Cardiac septum (tissue), 1 donor: ENCODE results near the gene ABCC4. TPM values are rescaled to one million over a fixed set of nuclear protein-coding genes. Genes with fewer than 3 reads are reported as not detected.
"Not testable (repeated sequence)": the region's sequence is repeated elsewhere in the genome, so short reads cannot be mapped to it uniquely, and the experiment has no call there.

Source experiments
- DNase-seq: peaks from one replicate; pipeline ENCODE4 v3.0.0-alpha.2; 2020; ENCODE audit warnings: low spot score
- intact Hi-C: fragments of 100-400 bp; cut with DNase I; formaldehyde crosslinking; loops from one replicate; pipeline ENCODE4 v1.14.0; 2022
- total RNA-seq: library from RNA; stranded (reverse); fragmentation: NEBNext Ultra II Directional; extraction: Animal tissue kit (Norgen Biotek cat#: 25700); gene quantifications from one replicate; pipeline ENCODE4 v1.2.1, GENCODE V29; 2021
- donor health status: DM: no; HTN: no; CAD: no.

Gene ABCC4
- total RNA-seq, 1 donor from 2014 or later: 6.9 TPM

DNA sequence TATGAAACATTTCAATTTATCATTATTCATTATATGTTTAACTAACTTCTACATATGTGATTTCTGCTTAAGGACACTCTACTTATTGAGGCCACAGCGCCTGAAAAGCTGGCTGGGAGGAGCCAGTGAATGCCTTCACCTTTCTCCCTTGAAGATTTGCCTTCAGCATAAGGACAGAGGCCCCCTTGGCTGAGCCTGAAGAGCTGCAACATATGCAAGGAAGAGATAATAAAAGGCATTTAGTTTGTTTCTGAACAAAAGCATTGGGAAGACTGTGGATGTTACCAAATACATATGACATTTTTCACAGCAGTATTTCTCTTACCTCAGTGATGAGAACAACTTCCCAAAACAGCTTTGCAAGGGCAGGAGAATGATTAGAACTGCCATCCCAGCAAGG is 92.1 kb downstream of the ABCC4 start:
- DNase-seq: no peak

DNA sequence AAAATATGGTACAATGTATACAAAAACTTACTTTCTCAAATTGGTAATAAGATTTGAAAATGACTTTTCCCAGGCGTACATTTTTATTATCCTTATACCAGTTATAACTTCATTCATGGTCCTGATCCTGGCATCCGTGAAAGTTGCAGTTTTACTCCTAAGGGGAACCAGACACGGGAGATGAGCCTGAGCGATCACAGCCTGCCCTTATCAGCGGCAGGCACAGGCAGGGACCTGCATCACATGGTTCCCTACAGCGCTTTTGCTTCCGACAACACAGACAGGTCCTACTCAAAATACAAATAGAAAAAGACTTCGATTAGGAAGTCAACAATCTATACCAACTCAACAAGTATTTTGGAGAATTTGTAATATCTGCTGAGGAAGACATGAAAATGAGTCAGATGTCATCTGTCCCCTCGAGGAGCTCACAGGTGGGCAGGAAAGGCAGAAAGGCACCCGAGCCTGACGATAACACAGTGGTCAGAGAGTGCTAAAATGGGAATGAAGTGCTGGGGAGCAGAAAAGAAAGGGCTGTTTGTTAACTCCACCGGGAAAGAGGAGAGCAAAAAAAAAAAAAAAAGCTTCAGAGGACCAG is 93.4 kb downstream of the ABCC4 start:
- intact Hi-C loops: no loop called here
- DNase-seq: no peak

More for the DNA sequence above, 92.1 kb downstream of the ABCC4 start:
- intact Hi-C loops: no loop called here

GRCh38 chr13:95206116-95206515 is 95.1 kb downstream of the ABCC4 start:
- intact Hi-C loops: no loop called here

DNA sequence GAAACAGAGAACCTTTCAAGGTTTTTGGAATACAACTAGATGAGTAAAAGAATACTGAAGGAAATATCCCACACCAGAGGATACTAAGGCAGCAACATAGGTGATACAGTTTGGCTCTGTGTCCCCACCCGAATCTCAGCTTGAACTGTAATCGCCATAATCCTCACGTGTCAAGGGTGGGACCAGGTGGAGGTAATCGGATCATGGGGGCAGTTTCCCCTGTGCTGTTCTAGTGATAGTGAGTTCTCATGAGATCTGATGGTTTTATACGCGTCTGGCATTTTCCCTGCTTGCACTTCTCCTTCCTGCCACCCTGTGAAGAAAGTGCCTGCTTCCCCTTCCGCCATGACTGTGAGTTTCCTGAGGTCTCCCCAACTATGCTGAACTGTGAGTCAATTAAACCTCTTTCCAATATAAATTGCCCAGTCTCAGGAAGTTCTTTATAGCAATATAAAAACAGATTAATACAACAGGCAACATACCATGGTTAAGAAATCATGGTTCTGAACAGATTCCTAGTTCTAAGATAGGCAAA is 97.0 kb downstream of the ABCC4 start:
- intact Hi-C loops: no loop called here
- DNase-seq: no peak

More at GRCh38 chr13:95206116-95206515, 95.1 kb downstream of the ABCC4 start:
- no peak for DNase-seq

DNA sequence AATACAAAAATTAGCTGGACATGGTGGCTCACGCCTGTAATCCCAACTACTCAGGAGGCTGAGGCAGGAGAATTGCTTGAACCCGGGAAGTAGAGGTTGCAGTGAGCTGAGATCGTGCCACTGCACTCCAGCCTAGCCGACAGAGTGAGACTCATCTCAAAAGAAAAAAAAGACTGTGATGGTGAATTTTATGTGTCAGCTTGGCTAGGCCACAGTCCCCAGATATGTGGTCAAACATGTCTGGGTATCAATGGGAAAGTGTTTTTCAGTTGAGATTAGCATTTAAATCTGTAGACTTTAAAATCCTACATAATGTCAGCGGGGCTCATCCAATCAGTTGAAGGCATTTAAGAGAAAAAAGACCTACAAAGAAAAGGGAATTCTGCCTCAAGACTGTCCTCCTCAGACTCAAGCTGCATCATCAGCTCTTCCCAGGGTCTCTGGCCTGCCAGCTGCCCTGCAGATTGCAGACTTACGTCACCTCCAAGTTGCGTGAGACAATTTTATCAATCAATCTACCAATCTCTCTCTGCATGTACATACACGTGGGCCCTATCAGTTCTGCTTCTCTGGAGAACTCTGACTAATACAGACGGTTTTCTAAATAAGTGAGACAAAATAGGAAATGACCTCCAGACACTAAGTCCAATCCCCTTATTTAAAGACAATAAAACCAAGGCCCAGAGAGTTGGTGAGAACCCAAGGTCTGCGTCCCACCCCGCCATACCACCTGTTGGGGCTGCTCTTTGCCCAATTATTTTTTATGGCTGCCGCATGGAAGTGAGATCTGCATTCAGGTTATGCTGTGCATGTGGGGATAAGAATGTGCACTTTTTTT is 99.2 kb downstream of the ABCC4 start:
- DNase-seq: no peak
- intact Hi-C loops: no loop called here

GRCh38 chr13:95200386-95200957 is 100.8 kb downstream of the ABCC4 start:
- intact Hi-C loops, DNase-seq: not testable (repeated sequence)

GRCh38 chr13:95199896-95200295 is 101.4 kb downstream of the ABCC4 start:
- no peak for DNase-seq
- intact Hi-C loops: loop anchor here (10.0 kb wide), 1 partner anchor 275 kb away; no protein-coding TSS in a partner anchor

DNA sequence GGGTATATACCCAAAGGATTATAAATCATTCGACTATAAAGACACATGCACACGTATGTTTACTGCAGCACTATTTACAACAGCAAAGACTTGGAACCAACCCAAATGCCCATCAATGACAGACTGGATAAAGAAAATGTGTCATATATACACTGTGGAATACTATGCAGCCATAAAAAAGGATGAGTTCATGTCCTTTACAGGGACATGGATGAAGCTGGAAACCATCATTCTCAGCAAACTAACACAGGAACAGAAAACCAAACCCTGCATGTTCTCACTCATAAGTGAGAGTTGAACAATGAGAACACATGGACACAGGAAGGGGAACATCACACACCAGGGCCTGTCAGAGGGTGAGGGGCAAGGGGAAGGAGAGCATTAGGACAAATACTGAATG is 102.6 kb downstream of the ABCC4 start:
- DNase-seq: not testable (repeated sequence)
- intact Hi-C loops: loop anchor here (10.0 kb wide), 1 partner anchor 276 kb away; no protein-coding TSS in a partner anchor

- no peak for DNase-seq
- intact Hi-C loops: loop anchor here (10.0 kb wide), 1 partner anchor 277 kb away; no protein-coding TSS in a partner anchor
Observed at GRCh38 chr13:95197548-95197947, 103.7 kb downstream of the ABCC4 start.

- intact Hi-C loops: loop anchor here (10.0 kb wide), 1 partner anchor 280 kb away; no protein-coding TSS in a partner anchor
- no peak for DNase-seq
Observed at GRCh38 chr13:95195146-95195545, 106.1 kb downstream of the ABCC4 start.

GRCh38 chr13:95193509-95194230 is 107.6 kb downstream of the ABCC4 start:
- intact Hi-C loops: loop anchor here (5.0 to 10.0 kb wide), 3 partner anchors 84 to 639 kb away; no protein-coding TSS in a partner anchor
- DNase-seq: no peak

DNA sequence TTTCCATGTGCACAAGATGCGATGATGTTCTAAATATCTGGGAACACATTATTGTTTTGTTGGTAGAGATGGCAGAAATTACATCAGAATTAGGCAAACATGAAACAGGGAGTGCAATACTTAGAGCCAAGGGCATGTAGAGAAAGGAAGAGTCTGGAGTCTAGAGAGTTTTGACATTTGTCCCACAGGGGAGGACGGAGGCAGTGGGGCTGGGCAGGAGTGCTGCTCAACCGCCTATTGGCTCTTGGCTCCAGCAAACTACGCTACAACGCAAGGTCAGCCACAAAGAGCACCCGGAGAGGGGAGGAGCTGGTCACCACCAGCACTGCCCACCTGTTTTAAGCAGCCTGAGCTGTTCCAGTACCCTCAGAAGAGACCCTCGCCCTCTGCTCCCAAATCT is 108.3 kb downstream of the ABCC4 start:
- DNase-seq: no peak

DNA sequence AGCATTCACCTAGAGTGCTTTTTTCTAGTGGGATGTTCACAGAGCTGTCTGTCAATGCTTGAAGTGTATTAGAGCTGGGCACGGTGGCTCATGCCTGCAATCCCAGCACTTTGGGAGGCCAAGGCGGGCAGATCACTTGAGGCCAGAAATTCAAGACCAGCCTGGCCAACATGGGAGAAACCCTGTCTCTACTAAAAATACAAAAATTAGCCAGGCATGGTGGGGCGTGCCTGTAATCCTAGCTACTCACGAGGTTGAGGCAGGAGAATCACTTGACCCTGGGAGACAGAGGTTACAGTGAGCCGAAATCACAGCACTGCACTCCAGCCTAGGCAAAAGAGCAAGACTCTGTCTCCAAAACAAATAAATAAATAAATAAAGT is 108.7 kb downstream of the ABCC4 start:
- not testable (repeated sequence) for DNase-seq
- intact Hi-C loops: loop anchor here (5.0 to 10.0 kb wide), 3 partner anchors 85 to 640 kb away; no protein-coding TSS in a partner anchor

More for the DNA sequence above, 108.3 kb downstream of the ABCC4 start:
- intact Hi-C loops: loop anchor here (5.0 to 10.0 kb wide), 3 partner anchors 84 to 639 kb away; no protein-coding TSS in a partner anchor

DNA sequence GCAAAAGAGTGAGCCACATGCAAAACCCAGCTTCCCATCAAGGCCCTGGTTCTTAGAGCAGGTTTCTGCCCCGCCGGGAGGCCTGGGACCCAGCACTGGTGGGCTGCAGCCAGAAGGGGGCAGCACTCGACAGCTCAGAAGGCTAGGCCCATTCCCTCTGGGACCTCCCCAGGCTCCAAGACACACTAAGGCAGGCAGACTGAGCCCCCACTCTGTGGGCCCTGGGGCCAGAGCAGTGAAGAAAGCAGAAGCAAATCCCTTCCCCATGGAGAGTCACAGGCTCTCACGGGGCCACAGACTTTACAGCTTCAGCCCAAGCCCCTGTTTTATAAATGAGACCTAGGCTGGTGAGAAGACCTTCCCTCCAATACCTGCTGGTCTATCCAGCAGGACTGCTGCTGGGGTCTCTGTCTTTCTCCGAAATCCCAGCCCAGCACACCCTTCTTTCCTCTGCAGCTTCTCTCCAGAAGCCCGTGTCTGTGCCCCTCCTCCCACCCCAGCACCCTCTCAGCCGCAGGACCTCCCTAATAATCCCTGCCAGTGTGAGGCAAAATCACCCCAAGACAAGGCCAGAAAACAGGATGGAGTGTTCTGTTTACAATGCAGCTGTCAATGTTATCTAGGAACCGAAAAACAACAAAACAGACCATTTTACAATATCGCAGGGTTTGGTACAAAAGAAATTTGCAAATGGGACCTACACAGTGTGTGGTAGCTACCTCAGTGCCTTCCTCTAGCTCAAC is 109.3 kb downstream of the ABCC4 start:
- peak; percentile 81 for DNase-seq
- intact Hi-C loops: loop anchor here (2.0 to 10.0 kb wide), 4 partner anchors 85 to 640 kb away; no protein-coding TSS in a partner anchor

DNA sequence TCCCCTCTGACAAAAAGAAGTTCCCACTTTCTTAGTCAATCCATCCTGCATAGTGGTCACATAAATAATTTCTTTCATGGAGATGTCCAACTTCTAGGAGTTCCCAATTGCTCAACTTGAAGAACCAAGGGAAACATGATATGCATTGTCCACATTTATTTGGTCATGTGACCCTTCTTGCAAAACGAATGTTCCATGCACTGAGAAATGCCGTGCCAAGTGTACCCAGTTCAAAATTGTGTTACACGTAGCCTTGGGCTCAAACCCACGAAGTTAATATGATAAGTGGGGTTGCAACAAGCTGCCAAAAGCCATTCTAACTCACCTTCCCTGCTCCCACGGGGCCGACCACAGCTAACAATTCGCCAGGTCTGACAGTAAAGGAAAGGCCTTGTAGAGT is 113.1 kb downstream of the ABCC4 start:
- DNase-seq: no peak
- intact Hi-C loops: loop anchor here (2.0 kb wide), 1 partner anchor 217 kb away; no protein-coding TSS in a partner anchor

DNA sequence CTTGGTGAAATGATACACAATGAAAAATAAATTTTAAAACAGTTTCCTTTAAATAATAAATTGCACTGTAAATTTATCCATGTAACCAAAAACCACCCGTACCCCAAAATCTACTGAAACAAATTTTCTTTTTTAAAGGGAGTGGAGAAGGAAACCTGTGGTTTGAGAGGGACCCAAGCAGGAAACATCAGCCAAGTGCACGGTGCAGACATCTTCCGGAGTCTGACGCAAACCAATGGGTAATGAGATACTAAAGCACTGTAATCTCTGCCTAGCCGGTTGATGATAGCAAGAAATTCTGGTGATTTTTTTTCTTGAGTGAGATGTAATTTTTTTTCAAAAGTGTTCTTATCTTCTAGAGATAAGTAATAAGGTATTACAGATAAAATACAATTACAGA is 115.4 kb downstream of the ABCC4 start:
- intact Hi-C loops: no loop called here
- DNase-seq: no peak

- intact Hi-C loops: no loop called here
- DNase-seq: no peak
Observed at GRCh38 chr13:95185311-95185710, 115.9 kb downstream of the ABCC4 start.

DNA sequence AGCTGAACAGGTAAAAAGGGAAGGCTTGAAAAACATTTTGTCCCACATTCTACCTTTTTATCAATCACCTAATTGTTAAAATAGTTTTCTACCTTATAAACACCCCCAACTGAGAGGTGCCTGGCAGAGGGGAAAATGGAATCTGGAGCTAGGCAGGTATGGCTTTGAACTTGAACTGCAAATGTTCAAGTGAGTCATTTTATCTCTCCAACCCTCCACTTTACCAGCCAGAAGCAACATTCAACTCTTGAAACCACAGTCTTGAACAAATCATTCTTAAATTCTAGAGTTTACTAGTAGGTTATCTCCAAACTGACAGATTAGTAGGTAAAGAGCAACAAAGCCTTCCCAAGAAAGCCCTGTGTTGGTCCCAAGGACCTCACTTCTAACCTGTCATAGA is 116.9 kb downstream of the ABCC4 start:
- intact Hi-C loops: no loop called here
- DNase-seq: no peak
